NCI-H146 treated with DMSO at 0.1 percent for 48 hours (cell line): Measurements from ENCODE around the gene PITHD1.
"Not testable (repeated sequence)": the region's sequence is repeated elsewhere in the genome, so short reads cannot be mapped to it uniquely, and the experiment has no call there.

ENCODE experiments used
- DNase-seq: peaks from one replicate; lab custom pipeline; 2025; ENCODE audit not compliant: unreplicated experiment; lab: John Stamatoyannopoulos, UW

The PITHD1 gene

GRCh38 chr1:23797478-23798448 lies 19.5 kb downstream of the PITHD1 start:
- no peak for DNase-seq

GRCh38 chr1:23798662-23799142 lies 20.5 kb downstream of the PITHD1 start:
- no peak for DNase-seq

GRCh38 chr1:23799255-23799569 lies 21.0 kb downstream of the PITHD1 start:
- no peak for DNase-seq

DNA sequence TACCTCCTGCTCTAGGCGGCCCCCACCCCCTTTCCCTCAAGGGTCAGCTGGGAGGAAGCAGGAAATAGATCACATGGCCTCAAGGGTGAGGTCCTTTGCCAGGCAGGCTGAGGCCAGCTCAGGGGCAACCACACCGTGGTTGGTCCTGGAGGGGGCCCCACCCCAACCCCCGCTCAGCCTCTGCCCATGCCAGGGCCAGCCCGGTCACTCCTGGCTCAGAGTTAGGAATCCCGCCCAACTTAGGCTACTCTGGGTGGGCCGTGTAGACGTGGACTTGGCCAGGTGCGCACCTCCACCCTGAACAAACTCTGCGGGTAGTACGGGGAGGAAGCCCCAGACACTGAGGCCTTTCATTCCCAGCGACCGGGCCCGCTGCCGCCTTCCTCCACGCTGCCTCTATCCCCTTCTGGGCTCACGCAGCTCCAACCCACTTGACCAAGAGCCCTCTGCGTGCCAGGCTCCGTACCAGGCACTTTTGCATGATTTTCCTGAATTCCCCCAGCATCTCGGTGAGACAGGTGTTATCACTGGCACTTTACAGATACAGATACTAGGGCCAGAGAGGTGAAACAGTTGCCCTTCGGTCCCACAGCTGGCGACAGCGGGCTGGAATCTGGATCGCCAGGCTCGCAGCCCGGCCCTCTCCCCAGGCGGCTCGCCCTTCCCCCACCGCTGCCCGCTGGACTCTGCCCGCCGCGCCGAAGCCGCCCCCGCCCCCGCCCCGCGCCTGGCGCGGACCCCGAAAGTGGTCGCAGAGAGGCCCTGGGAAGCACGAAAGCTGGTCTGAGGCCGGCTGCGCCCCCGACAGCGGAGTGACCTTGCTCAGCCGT lies 21.6 kb downstream of the PITHD1 start:
- DNase-seq = no peak

DNA sequence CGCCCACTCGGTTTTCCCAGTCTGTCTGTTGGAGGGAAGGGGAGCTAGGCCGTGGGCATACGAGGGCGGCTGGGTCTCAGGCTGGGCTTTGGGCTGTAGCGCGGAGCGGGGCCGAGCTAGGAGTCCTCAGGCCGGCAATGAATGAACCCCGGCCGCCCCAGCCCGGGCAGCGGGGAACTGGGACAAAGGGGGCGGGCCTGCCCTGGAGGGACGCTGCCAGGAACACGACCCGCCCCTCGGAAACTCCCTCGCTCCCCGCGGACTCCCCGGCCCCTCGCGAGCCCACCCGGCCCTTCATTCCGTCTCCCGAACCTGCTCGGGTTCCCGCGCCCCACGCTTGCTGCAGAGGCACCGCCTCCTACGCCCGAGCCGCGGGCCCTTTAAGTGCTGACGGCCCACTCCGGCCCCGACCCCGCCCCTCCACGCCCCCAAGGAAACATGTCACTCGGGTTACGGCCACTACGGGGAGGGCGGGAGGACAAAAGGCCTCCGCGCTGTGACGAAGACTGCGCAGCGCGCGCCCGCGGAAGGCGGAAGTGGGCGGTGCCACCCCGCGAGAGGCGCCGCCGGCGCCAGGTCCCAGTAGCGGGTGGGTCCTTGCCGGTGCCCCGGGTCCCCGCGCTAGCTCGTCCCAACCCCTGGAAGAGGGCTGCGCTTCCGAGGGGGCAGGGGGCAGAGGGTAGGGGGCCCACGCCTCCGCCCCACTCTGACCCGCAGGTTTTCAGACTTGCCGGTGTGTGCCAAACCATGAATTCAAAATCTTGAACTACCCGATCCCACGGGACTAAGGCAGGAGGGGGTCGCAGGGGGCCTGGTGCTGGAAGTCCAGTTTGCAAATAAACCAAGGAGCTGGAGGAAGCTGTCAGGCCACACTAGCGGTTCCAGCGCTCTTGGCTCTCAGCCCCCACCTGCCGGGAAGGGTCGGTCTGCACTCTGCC lies 22.5 kb downstream of the PITHD1 start, which contains the start of gene GALE:
TSS of gene GALE (minus strand) at position 355 of the 938 bp plus-strand sequence. CDS start 1,747 bp downstream, outside the sequence.
- peak; percentile 74 for DNase-seq

DNA sequence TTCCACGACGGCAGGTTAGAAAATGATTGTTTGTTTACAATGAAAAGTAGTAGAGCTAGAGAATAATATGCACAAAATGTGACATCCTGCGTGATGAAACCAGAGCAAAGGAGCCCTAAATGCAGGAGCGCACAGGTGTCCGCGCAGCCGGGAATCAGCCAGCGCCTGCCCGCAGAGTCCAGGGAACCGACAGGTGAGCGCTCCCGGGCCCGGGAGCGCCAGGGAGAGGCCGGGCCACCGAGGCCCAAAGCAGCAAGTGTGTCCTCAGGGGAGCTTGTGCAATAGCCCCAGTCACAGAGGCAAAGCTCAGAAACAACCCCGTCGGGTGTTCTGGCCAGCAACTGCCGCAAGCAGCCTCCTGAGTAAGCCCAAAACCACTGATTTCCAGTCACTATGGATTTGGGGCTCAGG lies 23.1 kb downstream of the PITHD1 start:
- DNase-seq = no peak

- DNase-seq = no peak
These were observed 23.7 kb downstream of the PITHD1 start for GRCh38 chr1:23801876-23802275.

DNA sequence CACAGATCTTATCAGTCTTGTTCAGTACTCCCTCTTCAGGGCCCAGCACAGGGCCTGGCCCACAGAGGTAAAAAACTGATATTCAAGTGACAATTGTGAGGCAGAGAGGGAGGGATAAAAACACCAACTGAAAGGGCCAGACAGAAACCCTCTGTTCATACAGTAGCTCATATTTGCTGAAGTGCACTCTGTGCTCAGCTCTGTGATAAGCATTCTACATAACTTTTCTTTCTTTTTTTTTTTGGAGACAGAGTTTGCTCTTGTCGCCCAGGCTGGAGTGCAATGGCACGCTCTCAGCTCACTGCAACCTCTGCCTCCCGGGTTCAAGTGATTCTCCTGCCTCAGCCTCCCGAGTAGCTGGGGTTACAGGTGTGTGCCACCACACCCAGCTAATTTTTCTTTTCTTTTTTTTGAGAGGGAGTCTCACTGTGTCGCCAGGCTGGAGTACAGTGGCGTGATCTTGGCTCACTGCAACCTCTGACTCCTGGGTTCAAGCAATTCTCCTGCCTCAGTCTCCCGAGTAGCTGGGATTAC lies 24.7 kb downstream of the PITHD1 start:
- DNase-seq = not testable (repeated sequence)

DNA sequence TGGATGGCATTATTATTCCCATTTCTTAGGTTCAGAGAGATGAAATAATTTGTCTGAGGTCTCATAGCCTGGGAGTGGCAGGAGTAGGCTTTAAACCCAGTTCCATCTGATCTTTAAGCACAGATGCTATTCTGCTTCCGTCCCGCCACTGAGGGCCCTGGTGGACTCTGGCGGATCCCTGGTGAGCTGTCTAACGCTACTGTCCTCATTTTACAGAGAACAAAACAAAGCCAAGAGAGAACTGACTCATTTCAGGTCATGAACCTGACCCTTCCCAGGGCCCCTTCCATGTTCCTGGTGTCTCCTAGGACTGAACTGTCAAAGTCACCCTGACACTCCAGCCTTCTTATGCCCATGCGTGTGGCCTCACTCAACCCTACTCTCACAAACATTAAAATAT lies 25.5 kb downstream of the PITHD1 start:
- no peak for DNase-seq

- DNase-seq = no peak
These were observed 26.1 kb downstream of the PITHD1 start for GRCh38 chr1:23804183-23804835.

- no peak for DNase-seq
These were observed 26.8 kb downstream of the PITHD1 start for GRCh38 chr1:23805025-23805424.

DNA sequence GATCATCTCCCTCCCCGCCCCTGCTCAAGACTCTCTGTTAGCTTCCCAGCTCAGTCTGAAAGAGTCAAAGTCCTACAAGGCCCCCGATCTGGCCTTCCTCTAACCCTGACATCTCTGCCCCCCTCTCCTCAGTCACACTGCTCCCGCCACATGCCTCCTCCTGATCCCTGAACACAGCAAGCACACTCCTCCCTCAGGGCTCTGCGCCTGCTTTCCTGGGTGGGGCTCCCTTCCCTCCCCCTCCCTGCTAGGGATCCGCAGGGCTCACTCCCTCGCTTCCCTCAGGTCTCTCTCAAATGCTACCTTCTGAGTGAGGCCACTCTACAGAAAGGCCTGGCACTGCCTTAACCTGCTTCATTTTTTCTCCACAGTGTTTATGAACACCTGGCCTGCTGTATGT lies 28.1 kb downstream of the PITHD1 start:
- DNase-seq = no peak

DNA sequence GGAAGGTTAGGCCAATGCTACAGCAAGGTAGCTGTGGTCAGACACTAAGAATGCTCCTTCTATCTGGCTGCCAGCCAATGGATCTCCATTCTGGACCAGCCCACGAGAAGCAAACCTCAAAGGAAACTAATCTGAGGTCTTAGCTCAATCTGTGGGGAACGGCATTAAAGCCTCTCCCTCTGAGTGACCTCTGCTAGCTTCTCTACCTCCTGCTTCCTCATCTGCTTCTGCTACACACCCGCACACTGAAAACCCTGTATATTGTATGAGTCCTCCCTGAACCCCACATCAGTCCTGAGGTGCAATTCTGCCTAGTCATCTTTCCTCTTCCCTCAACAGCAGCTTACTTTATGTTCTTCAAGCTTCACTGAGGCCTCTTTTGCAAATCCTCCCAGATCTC lies 29.2 kb downstream of the PITHD1 start:
- no peak for DNase-seq

DNA sequence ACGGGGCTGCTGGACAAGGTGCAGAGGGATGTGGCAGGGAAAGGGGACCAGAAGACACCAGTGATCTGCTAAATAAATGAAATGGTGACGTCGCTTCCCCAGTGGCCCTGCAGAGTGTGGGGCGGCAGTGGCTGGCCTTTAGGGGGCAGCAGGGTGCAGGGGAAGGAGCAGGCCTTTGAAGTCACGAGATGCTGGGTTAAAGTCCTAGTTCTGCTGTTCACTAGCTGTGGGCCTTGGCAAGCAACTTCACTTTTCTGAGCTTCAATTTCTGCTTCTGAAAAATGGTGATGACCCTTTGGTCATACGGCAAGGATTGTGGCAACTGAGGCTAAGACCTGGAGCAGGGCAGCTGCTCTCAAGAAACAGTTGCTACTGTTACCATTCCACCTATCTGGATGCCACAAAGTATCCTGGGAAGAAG lies 31.5 kb downstream of the PITHD1 start:
- DNase-seq = peak; percentile 22

GRCh38 chr1:23810818-23811540 lies 32.8 kb downstream of the PITHD1 start:
- peak; percentile 16 for DNase-seq

DNA sequence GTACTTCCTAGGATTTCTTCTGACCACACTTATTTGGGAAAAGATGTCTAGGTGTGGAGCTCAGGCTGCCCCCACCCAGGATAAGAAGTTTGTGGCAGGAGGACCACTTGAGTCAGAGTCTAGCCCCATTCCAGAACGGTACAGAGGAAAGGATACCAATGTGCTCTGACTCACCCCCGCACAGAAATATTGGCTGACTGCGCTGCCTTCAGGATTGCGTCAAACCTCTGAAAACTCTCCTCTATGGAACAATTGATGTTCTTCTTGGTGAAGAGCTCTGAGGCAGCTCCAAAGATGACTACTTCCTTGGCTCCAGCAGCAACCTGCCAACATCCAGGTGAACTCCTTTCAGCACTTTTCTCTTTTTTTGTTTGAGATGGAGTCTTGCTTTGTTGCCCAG lies 35.8 kb downstream of the PITHD1 start:
- no peak for DNase-seq

- no peak for DNase-seq
These were observed 38.1 kb downstream of the PITHD1 start for GRCh38 chr1:23816361-23816760.

GRCh38 chr1:23816906-23817305 lies 38.7 kb downstream of the PITHD1 start:
- DNase-seq = no peak

GRCh38 chr1:23817633-23818032 lies 39.4 kb downstream of the PITHD1 start:
- DNase-seq = no peak
